ENCODE data around the gene PTPRM. TPM values are rescaled to one million over a fixed set of nuclear protein-coding genes. Genes with fewer than 3 reads are reported as not detected.

The PTPRM gene
- total RNA-seq, 1 donor from 2014 or later: 71.3 TPM

- peaks cover 9% of the 10 kb centered on the region for H3K4me1 Mint-ChIP-seq
- no peaks in the 10 kb centered on the region for H3K27me3 Mint-ChIP-seq (ENCODE audit: low read depth)
- TF ChIP-seq CTCF (IDR thresholded peaks at IDR 0.05; ENCODE audit: unreplicated experiment): no peak
- DNase-seq (ENCODE audit: low spot score in 2 of 2, unreplicated experiment in 2 of 2): no peak
- H3K27ac Mint-ChIP-seq: no peak overlapping the region
- no peaks in the 10 kb centered on the region for H3K9me3 Mint-ChIP-seq
- peaks cover 31% of the 10 kb centered on the region for H3K36me3 Mint-ChIP-seq
- no peak overlapping the region for H3K4me3 Mint-ChIP-seq
Observed at GRCh38 chr18:8380926-8381325, 813.8 kb downstream of the PTPRM start.

- H3K36me3 Mint-ChIP-seq: peaks cover 40% of the 10 kb centered on the region
Observed at GRCh38 chr18:8381821-8382459, 814.8 kb downstream of the PTPRM start.

GRCh38 chr18:8385400-8385799 is 818.3 kb downstream of the PTPRM start:
- peaks cover 5% of the 10 kb centered on the region for H3K9me3 Mint-ChIP-seq
- no peak overlapping the region for H3K27ac Mint-ChIP-seq
- no peak overlapping the region for H3K4me3 Mint-ChIP-seq
- H3K36me3 Mint-ChIP-seq: peaks cover 55% of the 10 kb centered on the region
- TF ChIP-seq CTCF (IDR thresholded peaks at IDR 0.05; ENCODE audit: unreplicated experiment): no peak
- H3K4me1 Mint-ChIP-seq: peaks cover 9% of the 10 kb centered on the region
- DNase-seq (ENCODE audit: low spot score in 2 of 2, unreplicated experiment in 2 of 2): no peak
- no peaks in the 10 kb centered on the region for H3K27me3 Mint-ChIP-seq (ENCODE audit: low read depth)

More at GRCh38 chr18:8381821-8382459, 814.8 kb downstream of the PTPRM start:
- H3K27ac Mint-ChIP-seq: no peak overlapping the region
- H3K4me3 Mint-ChIP-seq: no peak overlapping the region
- no peaks in the 10 kb centered on the region for H3K27me3 Mint-ChIP-seq (ENCODE audit: low read depth)
- peaks cover 11% of the 10 kb centered on the region for H3K4me1 Mint-ChIP-seq
- no peak for DNase-seq (ENCODE audit: low spot score in 2 of 2, unreplicated experiment in 2 of 2)
- no peaks in the 10 kb centered on the region for H3K9me3 Mint-ChIP-seq
- no peak for TF ChIP-seq CTCF (IDR thresholded peaks at IDR 0.05; ENCODE audit: unreplicated experiment)

DNA sequence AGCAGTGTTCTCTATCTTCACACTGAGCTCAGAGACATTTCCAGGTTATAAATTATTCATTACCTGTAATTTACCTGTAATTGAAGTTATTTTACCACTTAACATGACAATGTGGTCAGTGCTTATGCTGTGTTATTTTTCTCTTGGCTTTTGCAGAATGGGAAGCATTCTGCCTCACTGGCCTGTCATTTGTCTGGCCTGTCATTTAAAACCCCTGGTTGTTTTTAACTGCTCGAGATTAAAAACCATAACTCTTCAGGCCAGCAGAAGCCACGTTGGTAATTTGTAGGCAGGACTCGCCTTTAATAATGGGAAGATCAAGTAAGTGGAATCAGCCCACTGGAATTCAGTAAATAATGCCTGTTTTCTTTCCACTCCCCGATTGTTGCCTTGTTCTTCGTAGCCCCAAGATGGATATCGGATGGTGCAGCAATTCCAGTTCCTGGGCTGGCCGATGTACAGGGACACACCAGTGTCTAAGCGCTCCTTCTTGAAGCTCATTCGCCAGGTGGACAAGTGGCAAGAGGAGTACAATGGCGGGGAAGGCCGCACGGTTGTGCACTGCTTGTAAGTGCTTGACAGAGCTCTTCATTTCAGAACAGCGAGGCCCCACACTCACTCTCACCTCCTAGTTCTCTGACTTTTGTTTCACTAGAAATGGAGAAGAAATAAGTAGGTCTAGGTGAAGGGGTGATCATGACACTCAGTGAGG is 819.7 kb downstream of the PTPRM start:
- TF ChIP-seq CTCF (IDR thresholded peaks at IDR 0.05; ENCODE audit: unreplicated experiment): no peak
- H3K4me1 Mint-ChIP-seq: peaks cover 8% of the 10 kb centered on the region
- H3K27ac Mint-ChIP-seq: no peak overlapping the region
- no peak overlapping the region for H3K4me3 Mint-ChIP-seq
- H3K27me3 Mint-ChIP-seq (ENCODE audit: low read depth): no peaks in the 10 kb centered on the region
- peaks cover 55% of the 10 kb centered on the region for H3K36me3 Mint-ChIP-seq
- no peak for DNase-seq (ENCODE audit: low spot score in 2 of 2, unreplicated experiment in 2 of 2)
- peaks cover 5% of the 10 kb centered on the region for H3K9me3 Mint-ChIP-seq

DNA sequence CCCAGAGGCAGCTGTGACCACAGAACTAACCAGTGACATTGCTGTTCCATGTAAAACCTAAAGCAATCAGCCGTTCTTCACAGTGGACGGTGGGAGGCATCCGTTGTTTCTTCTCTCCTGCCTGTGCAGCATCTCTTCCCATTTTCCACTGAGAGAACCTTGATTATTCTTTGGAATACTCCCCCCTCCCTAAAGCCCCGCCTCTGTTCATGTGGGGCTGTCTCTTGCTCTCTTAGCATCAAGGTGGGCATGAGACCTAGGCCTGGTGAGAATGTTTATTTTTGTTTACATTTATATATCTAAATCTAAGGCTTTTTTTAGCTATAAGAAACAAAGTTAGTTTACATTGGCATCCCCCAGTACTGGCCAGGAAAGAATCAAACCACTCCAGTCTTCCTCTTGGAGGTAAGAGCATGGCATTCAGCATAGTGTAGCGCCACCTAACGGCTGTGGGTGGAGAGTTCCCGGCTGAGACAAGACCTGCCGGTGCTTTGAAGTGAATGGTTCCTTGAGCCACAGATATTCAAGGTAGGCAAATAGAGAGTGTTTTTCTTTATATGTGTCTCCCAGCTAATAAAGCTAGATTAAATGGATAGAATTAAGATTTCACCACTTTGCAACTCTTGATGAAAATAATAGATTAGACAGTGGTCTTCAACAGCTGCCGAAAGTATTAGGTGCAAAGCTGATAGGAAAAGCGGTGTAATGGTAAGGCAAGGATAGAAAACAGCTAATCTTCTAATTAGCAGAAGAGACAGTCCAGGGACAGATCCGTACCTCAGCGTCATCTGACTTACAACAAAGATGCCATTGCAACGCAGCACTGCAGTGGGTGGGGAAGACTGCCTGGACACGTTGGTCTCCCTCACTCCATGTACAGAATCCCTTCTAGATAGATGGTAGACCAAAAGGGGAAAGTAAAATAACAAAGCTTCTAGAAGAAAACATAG is 822.5 kb downstream of the PTPRM start:
- Mint-ChIP-seq H3K27ac (no peak overlapping the region), H3K27me3 (ENCODE audit: low read depth) (no peaks in the 10 kb centered on the region), H3K36me3 (peaks cover 57% of the 10 kb centered on the region), H3K4me3 (no peak overlapping the region), H3K4me1 (peaks cover 9% of the 10 kb centered on the region), H3K9me3 (peaks cover 5% of the 10 kb centered on the region)
- peak; percentile 68 for TF ChIP-seq CTCF (IDR thresholded peaks at IDR 0.05; ENCODE audit: unreplicated experiment)
- peak; percentile 45 to 78 for DNase-seq (ENCODE audit: low spot score in 2 of 2, unreplicated experiment in 2 of 2)
